OCI-LY1 (cell line): ENCODE data around the gene PRR27.

ENCODE experiments used
- CTCF ChIP-seq: fragments of 200-600 bp; sonication (generic), shearing (Covaris generic); IDR thresholded peaks from 2 replicates; pipeline ENCODE4 v1.5.1; 2017; ENCODE audit warnings: mild to moderate bottlenecking, antibody characterized with exemption, low read length, moderate library complexity, mixed read lengths
- EZH2 ChIP-seq: fragments of 200-600 bp; sonication (generic), shearing (Covaris generic); IDR thresholded peaks from 2 replicates; pipeline ENCODE4 v1.8.0; 2017; ENCODE audit warnings: borderline replicate concordance, mixed run types, mild to moderate bottlenecking, antibody characterized with exemption, low read length, moderate library complexity, mixed read lengths

GRCh38 chr4:70120323-70120722 is 33.7 kb upstream of the PRR27 start:
- TF ChIP-seq CTCF (no peak), EZH2 (no peak)
